Pancreas (tissue), 10 donors: ENCODE data around the gene CDH4. TPM values are rescaled to one million over a fixed set of nuclear protein-coding genes. Genes with fewer than 3 reads are reported as not detected.

ENCODE experiments used
- ATAC-seq, 4 donors: fragments of 200-7000 bp; cut with Tn5 transposase; one replicate each; pipeline versions ENCODE4 v1.8.0 to v1.9.1; 2020; ENCODE audit warnings: mild to moderate bottlenecking in 4 of 4, moderate library complexity in 4 of 4
- DNase-seq, 6 donors: peaks; one replicate each; pipeline ENCODE4 v3.0.0-alpha.2; 2020
- FAIRE-seq: peaks from 2 replicates; lab custom pipeline; 2012; peaks lifted over from hg19 to GRCh38; lab: Jason Lieb, UNC
- H3K27ac ChIP-seq, 4 donors: fragments of 200-600 bp; sonication (generic); 1 replicate in 3 of 4; 2 replicates in 1 of 4; pipeline versions ENCODE4 v1.5.0 to v1.8.0; 2020
- H3K27me3 ChIP-seq, 4 donors: fragments of 200-600 bp; one replicate each; pipeline ENCODE4 v1.8.0; 2021
- H3K36me3 ChIP-seq, 3 donors: fragments of 200-600 bp; sonication (generic) in 1 of 3; one replicate each; pipeline versions ENCODE4 v1.5.0 to v1.8.0; 2020 to 2021
- H3K4me1 ChIP-seq, 3 donors: fragments of 200-600 bp; one replicate each; pipeline ENCODE4 v1.8.0; 2021
- H3K4me3 ChIP-seq, 4 donors: fragments of 200-600 bp; sonication (generic) in 2 of 4; one replicate each; pipeline versions ENCODE4 v1.5.0 to v1.8.0; 2020 to 2021
- H3K9me3 ChIP-seq, 4 donors: fragments of 200-600 bp; one replicate each; pipeline ENCODE4 v1.8.0; 2021
- WGBS, 2 donors: extraction: QIAGEN DNeasy Blood & Tissue Kit; methylation state at CpG; one replicate each; pipeline ENCODE4 v1.1.7; 2013; 5-methylcytosine and 5-hydroxymethylcytosine counted together
- intact Hi-C, 3 donors: fragments of 100-400 bp; cut with DNase I; formaldehyde crosslinking; loops; one replicate each; pipeline versions ENCODE4 v1.11.1 to v1.14.2; 2022
- polyA plus RNA-seq, 2 donors: library from polyadenylated mRNA; stranded (reverse); fragments of 200-250 nt; gene quantifications; one replicate each; pipeline ENCODE4 v1.2.3, GENCODE V29; 2013
- total RNA-seq, 6 donors: library from RNA; stranded (reverse); fragmentation: NEBNext Ultra II Directional in 4 of 6; extraction: Animal tissue kit (Norgen Biotek cat#: 25700) in 4 of 6; gene quantifications; one replicate each; pipeline versions ENCODE4 v1.2.1 to v1.2.4, GENCODE V29; 2021 to 2023
- TF ChIP-seq, protein P1 (sequence below), 4 donors: fragments of 200-600 bp; sonication (generic) in 3 of 4; IDR thresholded peaks; one replicate each; pipeline versions ENCODE4 v1.5.0 to v1.8.0; 2021; ENCODE audit warnings: antibody characterized with exemption in 4 of 4
- donor health status: healthy with polysubstance abuse.
- donor health status: DM: no; HTN: no; CAD: no; lungs with moderate emphysema.
- donor health status: DM: no; HTN: no; CAD: no.
- donor health status: control.
- donor health status: control.
- donor health status: Bipolar disorder and iron deficiency.
- donor health status: DM: yes; HTN: yes; CAD: no.
- donor health status: DM: no; HTN: no; CAD: no.
- donor health status: DM: no; HTN: no; CAD: no.
- donor health status: DM: yes; HTN: yes; CAD: no.

The CDH4 gene
- total and polyA plus RNA-seq, 8 donors = 0.04 to 1.4 (median 0.27) TPM

DNA sequence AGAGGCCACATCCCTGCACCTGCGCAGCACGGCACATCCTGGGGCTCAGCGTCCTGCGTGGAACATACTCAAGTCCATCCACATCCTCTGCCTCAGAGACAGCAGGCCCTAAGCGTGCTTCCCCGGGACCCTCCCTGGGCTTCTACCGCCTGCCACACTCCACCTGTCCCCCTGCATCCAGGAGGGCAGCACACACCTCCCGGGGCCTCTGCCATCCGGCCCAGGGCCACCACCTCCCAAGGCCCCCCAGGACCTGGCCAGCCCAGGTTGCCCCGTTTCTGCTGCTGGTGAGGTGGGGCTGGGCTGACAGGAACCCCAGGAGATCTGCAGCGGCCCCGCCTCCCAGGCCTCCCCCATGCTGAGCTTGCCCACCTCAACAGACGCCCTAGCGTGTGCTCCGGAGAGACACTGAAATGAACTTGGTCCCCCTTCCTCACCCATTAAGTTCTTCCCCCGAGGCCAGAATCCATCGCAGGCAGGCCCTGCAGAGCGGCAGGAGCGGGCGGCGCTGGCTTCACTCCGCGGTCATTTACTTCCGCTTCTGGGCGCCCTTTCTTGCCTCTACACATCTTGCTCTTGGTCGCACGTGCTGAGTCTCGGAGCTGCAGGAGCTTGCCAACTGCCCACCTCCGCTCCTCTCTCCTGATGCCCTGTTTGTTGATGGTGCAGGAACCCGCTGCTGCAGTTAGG, 578.3 kb downstream of the CDH4 start:
- intact Hi-C loops = no loop called here
- Histone ChIP-seq H3K4me3 (no peak overlapping the region), H3K36me3 (no peaks in the 10 kb centered on the region), H3K27ac (no peak overlapping the region), H3K27me3 (no peaks in the 10 kb centered on the region), H3K4me1 (no peaks in the 10 kb centered on the region), H3K9me3 (no peaks in the 10 kb centered on the region)
- TF ChIP-seq, protein P1, sequence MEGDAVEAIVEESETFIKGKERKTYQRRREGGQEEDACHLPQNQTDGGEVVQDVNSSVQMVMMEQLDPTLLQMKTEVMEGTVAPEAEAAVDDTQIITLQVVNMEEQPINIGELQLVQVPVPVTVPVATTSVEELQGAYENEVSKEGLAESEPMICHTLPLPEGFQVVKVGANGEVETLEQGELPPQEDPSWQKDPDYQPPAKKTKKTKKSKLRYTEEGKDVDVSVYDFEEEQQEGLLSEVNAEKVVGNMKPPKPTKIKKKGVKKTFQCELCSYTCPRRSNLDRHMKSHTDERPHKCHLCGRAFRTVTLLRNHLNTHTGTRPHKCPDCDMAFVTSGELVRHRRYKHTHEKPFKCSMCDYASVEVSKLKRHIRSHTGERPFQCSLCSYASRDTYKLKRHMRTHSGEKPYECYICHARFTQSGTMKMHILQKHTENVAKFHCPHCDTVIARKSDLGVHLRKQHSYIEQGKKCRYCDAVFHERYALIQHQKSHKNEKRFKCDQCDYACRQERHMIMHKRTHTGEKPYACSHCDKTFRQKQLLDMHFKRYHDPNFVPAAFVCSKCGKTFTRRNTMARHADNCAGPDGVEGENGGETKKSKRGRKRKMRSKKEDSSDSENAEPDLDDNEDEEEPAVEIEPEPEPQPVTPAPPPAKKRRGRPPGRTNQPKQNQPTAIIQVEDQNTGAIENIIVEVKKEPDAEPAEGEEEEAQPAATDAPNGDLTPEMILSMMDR (IDR thresholded peaks at IDR 0.05) = no peak
- no peak for ATAC-seq
- peak in 1 of 6 donors; percentile 41 for DNase-seq
- WGBS, 2 donors = 70 to 82% methylated on average over 30 of the region's 30 CpGs
- no peak for FAIRE-seq

DNA sequence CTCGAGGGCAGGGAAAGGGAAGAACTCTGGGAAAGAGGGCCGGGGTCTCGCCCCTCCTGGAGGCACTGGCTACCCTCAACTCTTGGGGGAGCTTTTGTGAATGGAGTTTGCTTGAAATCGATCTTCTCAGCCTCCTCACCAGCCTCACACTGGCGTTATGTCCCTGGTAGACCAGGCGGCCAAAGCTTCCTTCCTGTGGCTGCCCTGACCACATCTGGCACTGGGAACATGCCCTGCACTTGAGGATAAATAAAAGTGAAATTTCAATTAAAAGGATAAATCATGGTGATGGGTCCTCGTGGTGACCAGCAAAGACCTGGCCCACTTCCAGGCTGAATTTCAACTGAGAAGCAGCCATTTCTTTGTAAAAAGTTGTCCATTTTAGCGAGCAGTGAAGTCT, 578.9 kb downstream of the CDH4 start:
- 49 to 65% methylated on average over 8 of the region's 8 CpGs for WGBS, 2 donors
- intact Hi-C loops = no loop called here
- DNase-seq = peak in 1 of 6 donors; percentile 2
- TF ChIP-seq, protein P1 (IDR thresholded peaks at IDR 0.05) = no peak
- FAIRE-seq = no peak
- Histone ChIP-seq H3K9me3 (no peaks in the 10 kb centered on the region), H3K27me3 (no peaks in the 10 kb centered on the region), H3K4me3 (no peak overlapping the region), H3K4me1 (no peaks in the 10 kb centered on the region), H3K27ac (no peak overlapping the region), H3K36me3 (no peaks in the 10 kb centered on the region)
- no peak for ATAC-seq

DNA sequence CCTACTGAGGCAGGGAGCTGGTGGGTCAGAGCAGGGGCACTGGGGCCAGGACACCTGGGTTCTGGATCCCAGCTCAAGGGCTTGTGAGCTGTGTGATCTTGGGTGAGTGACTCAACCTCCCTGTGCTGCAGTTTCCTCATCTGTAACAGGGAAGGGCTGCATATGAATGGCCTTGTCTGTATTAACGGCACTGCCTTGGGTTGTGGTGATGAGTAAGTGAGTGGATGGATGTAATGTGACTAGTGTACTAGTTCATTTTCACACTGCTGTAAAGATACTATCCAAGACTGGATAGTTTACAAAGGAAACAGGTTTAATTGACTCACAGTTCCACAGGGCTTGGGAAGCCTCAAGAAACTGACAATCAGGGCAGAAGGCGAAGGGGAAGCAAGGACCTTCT, 580.1 kb downstream of the CDH4 start:
- intact Hi-C loops = no loop called here
- no peak overlapping the region for H3K27ac ChIP-seq
- H3K4me3 ChIP-seq = no peak overlapping the region
- no peak for DNase-seq
- ATAC-seq = no peak
- H3K27me3 ChIP-seq = no peaks in the 10 kb centered on the region
- H3K4me1 ChIP-seq = no peaks in the 10 kb centered on the region
- WGBS, 2 donors = 61 to 68% methylated on average over 2 of the region's 2 CpGs
- TF ChIP-seq, protein P1 (IDR thresholded peaks at IDR 0.05) = no peak
- FAIRE-seq = no peak
- H3K9me3 ChIP-seq = no peaks in the 10 kb centered on the region
- no peaks in the 10 kb centered on the region for H3K36me3 ChIP-seq

DNA sequence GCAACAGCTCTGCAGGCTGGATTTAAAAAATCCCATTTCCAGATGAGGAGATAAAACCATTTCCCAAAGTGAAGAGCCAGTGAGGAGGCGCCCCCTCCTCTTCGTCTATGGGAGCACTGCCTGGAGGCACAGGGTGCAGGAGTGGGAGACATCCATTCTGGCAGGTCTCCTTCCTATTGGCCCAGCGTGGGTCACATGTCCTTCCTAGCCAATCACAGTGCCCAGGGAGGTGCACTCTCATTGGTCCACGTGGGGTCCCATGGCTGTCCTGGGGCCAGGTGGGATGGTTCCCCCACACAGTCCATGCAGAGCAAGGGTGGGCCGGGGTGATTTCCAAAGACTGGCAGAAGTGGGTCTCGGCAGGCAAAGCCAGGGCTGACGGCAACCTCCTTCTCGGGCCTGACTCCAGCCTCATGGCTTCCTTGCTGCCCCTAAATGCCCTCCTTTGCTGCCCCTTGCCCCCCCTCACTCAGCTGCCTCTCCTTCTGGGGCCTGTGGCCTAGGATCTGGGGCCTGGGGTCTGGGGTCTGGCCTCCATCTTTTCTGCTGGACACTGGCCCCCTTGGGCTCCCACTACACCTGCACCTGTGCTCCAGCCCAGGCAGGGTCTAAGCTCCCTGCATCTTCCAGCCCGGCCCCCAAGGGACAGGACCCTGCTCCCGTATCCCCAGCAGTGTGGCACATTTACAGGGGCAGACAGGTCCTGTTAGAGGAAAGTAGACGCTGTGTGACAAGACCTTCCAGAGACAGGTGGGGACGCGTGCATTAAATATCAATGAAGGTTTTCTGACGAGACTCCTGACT, 581.9 kb downstream of the CDH4 start:
- Histone ChIP-seq H3K4me3 (no peak overlapping the region), H3K27me3 (no peaks in the 10 kb centered on the region), H3K9me3 (no peaks in the 10 kb centered on the region), H3K36me3 (no peaks in the 10 kb centered on the region), H3K4me1 (no peaks in the 10 kb centered on the region), H3K27ac (no peak overlapping the region)
- TF ChIP-seq, protein P1 (IDR thresholded peaks at IDR 0.05) = no peak
- intact Hi-C loops = no loop called here
- 62 to 74% methylated on average over 14 of the region's 14 CpGs for WGBS, 2 donors
- ATAC-seq = no peak
- DNase-seq = peak in 2 of 6 donors; percentile 10 to 25
- FAIRE-seq = no peak
